MM.1S (cell line): ENCODE data around the gene ENKD1.

ENCODE experiments used
- DNase-seq: peaks from one replicate; pipeline ENCODE4 v3.0.0-alpha.2; 2015
- H2AFZ ChIP-seq: fragments of 300-600 bp; sonication (generic); 2 replicates; pipeline ENCODE4 v1.6.0; 2016; ENCODE audit warnings: antibody characterized with exemption, low read length
- H3F3A ChIP-seq: fragments of 300-600 bp; sonication (generic); 2 replicates; pipeline ENCODE4 v1.6.1; 2016; ENCODE audit warnings: mild to moderate bottlenecking, antibody characterized with exemption, low read length, moderate library complexity, mixed read lengths; ENCODE audit not compliant: insufficient read depth
- H3K27ac ChIP-seq: fragments of 300-600 bp; sonication (generic); 2 replicates; pipeline ENCODE4 v1.5.1; 2016; ENCODE audit warnings: mild to moderate bottlenecking, low read length
- H3K27me3 ChIP-seq: fragments of 300-600 bp; sonication (generic); replicated peaks from 2 replicates; pipeline ENCODE4 v1.6.0; 2016; ENCODE audit warnings: low read length; ENCODE audit not compliant: insufficient read depth
- H3K36me3 ChIP-seq: fragments of 300-600 bp; sonication (generic); replicated peaks from 2 replicates; pipeline ENCODE4 v1.6.1; 2016; ENCODE audit warnings: mild to moderate bottlenecking, low read length, mixed read lengths; ENCODE audit not compliant: insufficient read depth
- H3K4me1 ChIP-seq: fragments of 300-600 bp; sonication (generic); 2 replicates; pipeline ENCODE4 v1.6.1; 2016; ENCODE audit warnings: low read length, mixed read lengths
- H3K4me2 ChIP-seq: fragments of 300-600 bp; sonication (generic); 2 replicates; pipeline ENCODE4 v1.6.0; 2016; ENCODE audit warnings: low read depth, low read length
- H3K4me3 ChIP-seq: fragments of 300-600 bp; sonication (generic); 2 replicates; pipeline ENCODE4 v1.5.1; 2016; ENCODE audit warnings: low read length, mixed read lengths
- H3K79me2 ChIP-seq: fragments of 300-600 bp; sonication (generic); 2 replicates; pipeline ENCODE4 v1.6.1; 2016; ENCODE audit warnings: mixed run types, low read length, mixed read lengths
- H3K9ac ChIP-seq: fragments of 300-600 bp; sonication (generic); 2 replicates; pipeline ENCODE4 v1.6.1; 2016; ENCODE audit warnings: low read length, mixed read lengths
- H3K9me2 ChIP-seq: fragments of 300-600 bp; sonication (generic); replicated peaks from 2 replicates; pipeline ENCODE4 v1.6.1; 2016; ENCODE audit warnings: mild to moderate bottlenecking, low read length, mixed read lengths; ENCODE audit not compliant: insufficient read depth
- H3K9me3 ChIP-seq: fragments of 300-600 bp; sonication (generic); replicated peaks from 2 replicates; pipeline ENCODE4 v1.6.1; 2016; ENCODE audit warnings: mild to moderate bottlenecking, low read length, mixed read lengths; ENCODE audit not compliant: insufficient read depth
- H4K20me1 ChIP-seq: fragments of 300-600 bp; sonication (generic); 2 replicates; pipeline ENCODE4 v1.6.1; 2016; ENCODE audit warnings: mild to moderate bottlenecking, low read length, moderate library complexity, mixed read lengths; ENCODE audit not compliant: insufficient read depth
- EZH2 ChIP-seq: fragments of 300-600 bp; sonication (generic); optimal IDR thresholded peaks from 2 replicates; pipeline ENCODE3; 2017; ENCODE audit warnings: low read depth, mild to moderate bottlenecking, antibody characterized with exemption, low read length, mixed read lengths
- EZH2phosphoT487 ChIP-seq: fragments of 300-600 bp; sonication (generic); IDR thresholded peaks from 2 replicates; pipeline ENCODE4 v1.6.1; 2018; ENCODE audit warnings: antibody characterized with exemption, low read length
- TF ChIP-seq, protein P1 (sequence below): fragments of 300-600 bp; sonication (generic); IDR thresholded peaks from 2 replicates; pipeline ENCODE4 v1.5.1; 2016; ENCODE audit warnings: antibody characterized with exemption, low read length, mixed read lengths

ENKD1 gene

DNA sequence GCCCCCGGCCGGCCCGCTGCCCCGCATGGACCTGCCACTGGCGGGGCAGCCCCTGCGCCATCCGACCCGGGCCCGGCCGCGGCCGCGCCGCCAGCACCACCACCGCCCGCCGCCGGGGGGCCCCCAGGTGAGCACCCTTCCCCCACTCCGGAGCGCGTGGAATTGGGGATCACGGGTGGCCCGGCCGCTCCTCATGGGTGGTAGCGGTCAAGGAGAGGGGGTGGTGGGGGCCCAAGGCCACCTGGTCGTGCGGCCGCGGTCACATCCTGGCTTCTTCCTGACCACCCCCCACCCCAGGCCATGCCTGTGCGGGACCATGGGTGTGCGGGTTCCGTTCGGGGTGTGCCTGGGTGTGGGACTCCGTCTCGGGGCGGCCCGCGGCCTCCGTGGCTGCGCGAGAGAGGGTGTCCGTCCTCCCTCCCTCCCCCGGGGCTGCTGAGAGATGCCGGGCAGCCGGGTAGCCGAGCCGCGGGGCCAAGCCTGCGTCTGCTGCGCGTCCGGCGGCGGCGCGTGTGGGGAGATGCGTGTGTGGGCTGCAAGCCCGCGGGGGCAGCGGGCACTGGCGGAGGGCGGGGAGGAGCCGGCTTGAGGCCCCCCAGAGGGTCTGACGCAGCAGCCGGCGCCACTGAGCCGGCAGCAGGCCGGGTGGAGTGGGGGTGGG lies 13.3 kb downstream of the ENKD1 start:
- Histone ChIP-seq H3K4me3 (no peak overlapping the region), H3K79me2 (peaks cover 11% of the 10 kb centered on the region), H3K27ac (no peak overlapping the region), H4K20me1 (no peaks in the 10 kb centered on the region), H3K36me3 (no peaks in the 10 kb centered on the region), H3K4me1 (no peaks in the 10 kb centered on the region), H3K27me3 (no peaks in the 10 kb centered on the region), H3F3A (peaks cover 4% of the 10 kb centered on the region; the same call in 1 of the 2 replicates), H3K9me3 (no peaks in the 10 kb centered on the region), H2AFZ (no peak overlapping the region), H3K9me2 (no peaks in the 10 kb centered on the region), H3K9ac (no peak overlapping the region), H3K4me2 (no peak overlapping the region)
- TF ChIP-seq EZH2phosphoT487: no peak
- TF ChIP-seq EZH2: no peak
- TF ChIP-seq, protein P1, sequence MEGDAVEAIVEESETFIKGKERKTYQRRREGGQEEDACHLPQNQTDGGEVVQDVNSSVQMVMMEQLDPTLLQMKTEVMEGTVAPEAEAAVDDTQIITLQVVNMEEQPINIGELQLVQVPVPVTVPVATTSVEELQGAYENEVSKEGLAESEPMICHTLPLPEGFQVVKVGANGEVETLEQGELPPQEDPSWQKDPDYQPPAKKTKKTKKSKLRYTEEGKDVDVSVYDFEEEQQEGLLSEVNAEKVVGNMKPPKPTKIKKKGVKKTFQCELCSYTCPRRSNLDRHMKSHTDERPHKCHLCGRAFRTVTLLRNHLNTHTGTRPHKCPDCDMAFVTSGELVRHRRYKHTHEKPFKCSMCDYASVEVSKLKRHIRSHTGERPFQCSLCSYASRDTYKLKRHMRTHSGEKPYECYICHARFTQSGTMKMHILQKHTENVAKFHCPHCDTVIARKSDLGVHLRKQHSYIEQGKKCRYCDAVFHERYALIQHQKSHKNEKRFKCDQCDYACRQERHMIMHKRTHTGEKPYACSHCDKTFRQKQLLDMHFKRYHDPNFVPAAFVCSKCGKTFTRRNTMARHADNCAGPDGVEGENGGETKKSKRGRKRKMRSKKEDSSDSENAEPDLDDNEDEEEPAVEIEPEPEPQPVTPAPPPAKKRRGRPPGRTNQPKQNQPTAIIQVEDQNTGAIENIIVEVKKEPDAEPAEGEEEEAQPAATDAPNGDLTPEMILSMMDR: no peak
- DNase-seq: no peak

GRCh38 chr16:67652578-67653127 lies 13.9 kb downstream of the ENKD1 start:
- no peak for DNase-seq
- Histone ChIP-seq H2AFZ (no peak overlapping the region), H3K36me3 (no peaks in the 10 kb centered on the region), H3K27me3 (no peaks in the 10 kb centered on the region), H3K9ac (no peak overlapping the region), H3K9me2 (no peaks in the 10 kb centered on the region), H3K4me1 (no peaks in the 10 kb centered on the region), H3K4me2 (no peak overlapping the region), H4K20me1 (no peaks in the 10 kb centered on the region), H3F3A (peaks cover 4% of the 10 kb centered on the region; the same call in 1 of the 2 replicates), H3K9me3 (no peaks in the 10 kb centered on the region), H3K27ac (no peak overlapping the region), H3K4me3 (no peak overlapping the region), H3K79me2 (peaks cover 5% of the 10 kb centered on the region)
- TF ChIP-seq EZH2phosphoT487 (no peak), EZH2 (no peak)
- TF ChIP-seq, protein P1: no peak

DNA sequence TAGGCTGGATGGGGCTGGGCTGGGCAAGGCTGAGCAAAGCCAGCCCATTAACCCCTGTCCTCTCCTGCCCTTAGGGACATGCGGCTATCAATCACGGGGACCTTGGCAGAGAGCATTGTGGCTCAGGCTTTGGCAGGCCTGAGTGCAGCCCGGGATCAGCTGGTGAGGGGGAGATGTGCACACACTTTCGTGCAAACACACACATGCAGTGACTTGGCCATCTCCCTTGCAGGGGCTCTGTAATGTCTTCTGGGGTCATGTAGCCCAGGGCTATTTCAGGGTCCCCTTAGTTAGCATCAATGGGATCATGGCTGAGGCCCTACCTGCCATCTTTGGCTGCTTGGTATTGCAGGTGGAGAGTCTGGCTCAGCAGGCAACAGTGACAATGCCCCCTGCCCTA lies 14.7 kb downstream of the ENKD1 start:
- no peaks in the 10 kb centered on the region for H3K4me1 ChIP-seq
- H3F3A ChIP-seq: peaks cover 4% of the 10 kb centered on the region; the same call in 1 of the 2 replicates
- no peaks in the 10 kb centered on the region for H4K20me1 ChIP-seq
- TF ChIP-seq EZH2 (no peak), EZH2phosphoT487 (no peak)
- TF ChIP-seq, protein P1: no peak
- no peaks in the 10 kb centered on the region for H3K9me2 ChIP-seq
- H3K27me3 ChIP-seq: no peaks in the 10 kb centered on the region
- no peak overlapping the region for H3K9ac ChIP-seq
- no peak overlapping the region for H3K27ac ChIP-seq
- no peak overlapping the region for H3K4me3 ChIP-seq
- H3K4me2 ChIP-seq: no peak overlapping the region
- H3K9me3 ChIP-seq: no peaks in the 10 kb centered on the region
- DNase-seq: no peak
- peaks cover 10% of the 10 kb centered on the region for H3K79me2 ChIP-seq
- no peaks in the 10 kb centered on the region for H3K36me3 ChIP-seq
- H2AFZ ChIP-seq: no peak overlapping the region
